Naive thymus-derived CD8-positive, alpha-beta T cell (primary cell): ENCODE data around the gene UNC93A. TPM values are rescaled to one million over a fixed set of nuclear protein-coding genes. Genes with fewer than 3 reads are reported as not detected.
"Not testable (repeated sequence)": the region's sequence is repeated elsewhere in the genome, so short reads cannot be mapped to it uniquely, and the experiment has no call there.

Experiments
- ATAC-seq, 2 donors: fragments of 150-1000 bp; cut with Tn5 transposase in 1 of 2; sonication (Bioruptor Pico), chemical (Tn5 transposase) in 1 of 2; 1 replicate in 1 of 2; 2 replicates in 1 of 2; pipeline ENCODE4 v1.10.0; 2021; ENCODE audit warnings: mild to moderate bottlenecking in 2 of 2, moderate library complexity in 2 of 2
- POLR2A ChIA-PET: fragments of 350-600 bp; sonication (Branson Sonifier 250); formaldehyde crosslinking; loops from one replicate; lab custom pipeline; 2021; ENCODE audit warnings: antibody characterized with exemption; lab: Charles Lee
- DNase-seq, 10 donors: peaks; one replicate each; pipeline versions ENCODE4 v3.0.0 to v3.0.0-alpha.2; 2020 to 2022
- H3K27ac Mint-ChIP-seq, 10 donors: one replicate each; pipeline ENCODE4 v1.8.0; 2020 to 2022; ENCODE audit warnings: mild to moderate bottlenecking in 10 of 10, mixed read lengths in 10 of 10, moderate library complexity in 4 of 10, inconsistent platforms in 1 of 10
- H3K27me3 Mint-ChIP-seq, 5 donors: one replicate each; pipeline ENCODE4 v1.8.0; 2021 to 2022; ENCODE audit warnings: mixed read lengths in 5 of 5
- H3K36me3 Mint-ChIP-seq, 3 donors: one replicate each; pipeline ENCODE4 v1.8.0; 2020 to 2022; ENCODE audit warnings: mixed read lengths in 3 of 3, mild to moderate bottlenecking in 2 of 3, inconsistent platforms in 1 of 3
- H3K4me1 Mint-ChIP-seq, 4 donors: one replicate each; pipeline ENCODE4 v1.8.0; 2021 to 2022; ENCODE audit warnings: mixed read lengths in 4 of 4
- H3K4me3 Mint-ChIP-seq, 10 donors: one replicate each; pipeline ENCODE4 v1.8.0; 2020 to 2022; ENCODE audit warnings: mild to moderate bottlenecking in 10 of 10, mixed read lengths in 10 of 10, moderate library complexity in 6 of 10, inconsistent platforms in 1 of 10
- H3K9me3 Mint-ChIP-seq, 9 donors: one replicate each; pipeline ENCODE4 v1.8.0; 2020 to 2022; ENCODE audit warnings: mixed read lengths in 9 of 9, mild to moderate bottlenecking in 3 of 9, inconsistent platforms in 1 of 9, moderate library complexity in 1 of 9
- polyA plus RNA-seq, 3 donors: library from polyadenylated mRNA; unstranded; fragments of 300-500 nt; fragmentation: Illumina TruSeq; gene quantifications; one replicate each; pipeline ENCODE4 v1.2.3, GENCODE V29; 2021
- total RNA-seq, 8 experiments: library from RNA in 2 of 8; stranded (reverse) in 2 of 8; gene quantifications; one replicate each; pipeline ENCODE4 v1.2.3 and lab custom pipeline; 2021 to 2026

Gene UNC93A
- total and polyA plus RNA-seq, 5 experiments from 2014 or later: not detected

DNA sequence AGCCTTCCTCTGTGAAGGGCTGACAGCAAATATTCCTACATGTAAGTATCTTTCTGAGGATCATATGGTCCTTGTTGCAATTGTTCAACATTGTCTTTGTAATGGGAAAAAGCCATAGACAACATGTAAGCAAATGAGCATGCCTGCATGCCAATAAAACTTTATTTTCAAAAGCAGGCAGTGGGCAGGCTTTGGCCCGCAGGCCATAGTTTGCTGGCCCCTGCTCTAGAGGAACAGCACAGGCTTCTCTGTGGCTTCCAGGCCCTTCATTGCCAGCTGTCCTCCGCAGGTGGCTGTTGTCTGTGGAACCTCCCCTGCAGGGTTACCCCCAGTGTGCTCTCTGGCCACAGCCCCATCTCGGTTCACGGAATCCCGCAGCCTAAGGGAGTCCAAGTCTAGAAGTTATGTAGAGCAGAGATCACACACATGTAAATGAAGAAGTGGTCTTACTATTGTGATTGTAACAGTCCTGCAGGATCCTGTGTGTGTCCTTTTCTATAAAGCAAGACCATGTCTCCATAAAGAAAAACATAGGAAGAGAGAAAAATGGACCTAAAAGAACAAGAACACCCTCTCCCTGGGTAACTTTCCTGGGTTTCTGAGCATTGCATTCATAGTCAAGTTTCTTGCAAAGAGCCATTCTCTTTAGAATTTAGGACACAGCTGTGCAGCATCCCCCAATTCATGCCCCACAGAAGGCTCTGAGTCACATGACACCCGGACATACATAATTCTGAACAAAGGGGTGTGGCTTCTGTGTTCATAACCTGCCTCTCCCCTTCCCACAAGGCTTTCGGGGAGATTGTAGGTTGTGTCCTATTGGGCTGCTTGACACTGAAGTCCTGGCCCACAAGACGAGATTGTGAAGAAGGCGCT lies 10.0 kb downstream of the UNC93A start:
- H3K9me3 Mint-ChIP-seq: peaks cover 0 to 2% (median 0%) of the 10 kb centered on the region in 9 donors
- ATAC-seq: no peak
- POLR2A ChIA-PET: no interaction called here

DNA sequence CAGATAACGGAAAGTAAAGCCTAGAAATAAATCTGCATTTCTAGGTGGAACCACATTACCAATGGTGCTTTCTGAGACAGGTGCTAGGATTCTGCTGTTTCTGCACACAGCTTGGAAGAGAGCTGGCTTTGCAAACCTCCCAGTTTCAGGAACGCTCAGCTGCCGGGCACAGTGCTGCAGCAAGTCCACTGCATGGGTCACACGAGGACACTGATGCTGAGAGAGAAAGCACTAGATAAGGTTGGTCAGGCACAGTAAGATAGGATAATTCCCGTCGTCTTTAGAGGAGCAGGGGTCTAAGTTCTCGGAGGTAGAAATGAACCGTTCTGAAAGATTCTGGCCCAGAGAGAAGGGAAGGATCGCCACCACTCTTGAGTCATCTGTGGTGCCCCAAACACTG lies 11.0 kb downstream of the UNC93A start:
- no peak for DNase-seq
- POLR2A ChIA-PET: no interaction called here
- H3K27me3 Mint-ChIP-seq: peaks cover 0 to 20% (median 6%) of the 10 kb centered on the region in 5 donors
- no peak for ATAC-seq
- no peak overlapping the region for H3K4me3 Mint-ChIP-seq
- peaks cover 0 to 2% (median 0%) of the 10 kb centered on the region in 9 donors for H3K9me3 Mint-ChIP-seq
- H3K36me3 Mint-ChIP-seq: no peaks in the 10 kb centered on the region
- no peaks in the 10 kb centered on the region for H3K4me1 Mint-ChIP-seq
- peak overlapping the region in 1 of 10 donors; percentile 68 for H3K27ac Mint-ChIP-seq

More for the DNA sequence above, 10.0 kb downstream of the UNC93A start:
- H3K27me3 Mint-ChIP-seq: peaks cover 2 to 20% (median 6%) of the 10 kb centered on the region in 5 donors
- no peaks in the 10 kb centered on the region for H3K4me1 Mint-ChIP-seq
- no peak for DNase-seq
- no peak overlapping the region for H3K4me3 Mint-ChIP-seq
- no peaks in the 10 kb centered on the region for H3K36me3 Mint-ChIP-seq
- H3K27ac Mint-ChIP-seq: no peak overlapping the region

DNA sequence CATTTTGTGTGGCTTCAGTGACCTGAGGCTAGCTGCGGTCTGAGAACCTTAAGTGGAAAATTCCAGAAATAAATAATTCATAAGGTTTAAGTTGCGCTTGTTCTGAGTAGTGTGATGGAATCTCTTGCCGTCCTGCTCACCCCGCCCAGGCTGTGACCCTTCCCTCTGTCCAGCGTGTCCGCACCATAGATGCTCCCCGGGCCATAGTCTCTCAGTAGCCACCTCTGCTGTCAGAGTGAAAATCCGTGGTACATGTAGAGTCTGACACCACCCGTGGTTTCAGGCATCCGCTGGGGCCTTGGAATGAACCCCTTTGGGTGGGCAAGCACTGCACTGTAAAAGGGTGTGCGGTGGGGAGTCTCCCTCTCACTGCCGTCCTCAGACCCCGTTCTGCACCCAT lies 11.7 kb downstream of the UNC93A start:
- H3K9me3 Mint-ChIP-seq: peaks cover 0 to 2% (median 0%) of the 10 kb centered on the region in 9 donors
- no peaks in the 10 kb centered on the region for H3K36me3 Mint-ChIP-seq
- DNase-seq (no peak), ATAC-seq (no peak)
- H3K4me1 Mint-ChIP-seq: no peaks in the 10 kb centered on the region
- POLR2A ChIA-PET: no interaction called here
- peaks cover 0 to 18% (median 4%) of the 10 kb centered on the region in 5 donors for H3K27me3 Mint-ChIP-seq
- no peak overlapping the region for H3K27ac Mint-ChIP-seq
- no peak overlapping the region for H3K4me3 Mint-ChIP-seq

DNA sequence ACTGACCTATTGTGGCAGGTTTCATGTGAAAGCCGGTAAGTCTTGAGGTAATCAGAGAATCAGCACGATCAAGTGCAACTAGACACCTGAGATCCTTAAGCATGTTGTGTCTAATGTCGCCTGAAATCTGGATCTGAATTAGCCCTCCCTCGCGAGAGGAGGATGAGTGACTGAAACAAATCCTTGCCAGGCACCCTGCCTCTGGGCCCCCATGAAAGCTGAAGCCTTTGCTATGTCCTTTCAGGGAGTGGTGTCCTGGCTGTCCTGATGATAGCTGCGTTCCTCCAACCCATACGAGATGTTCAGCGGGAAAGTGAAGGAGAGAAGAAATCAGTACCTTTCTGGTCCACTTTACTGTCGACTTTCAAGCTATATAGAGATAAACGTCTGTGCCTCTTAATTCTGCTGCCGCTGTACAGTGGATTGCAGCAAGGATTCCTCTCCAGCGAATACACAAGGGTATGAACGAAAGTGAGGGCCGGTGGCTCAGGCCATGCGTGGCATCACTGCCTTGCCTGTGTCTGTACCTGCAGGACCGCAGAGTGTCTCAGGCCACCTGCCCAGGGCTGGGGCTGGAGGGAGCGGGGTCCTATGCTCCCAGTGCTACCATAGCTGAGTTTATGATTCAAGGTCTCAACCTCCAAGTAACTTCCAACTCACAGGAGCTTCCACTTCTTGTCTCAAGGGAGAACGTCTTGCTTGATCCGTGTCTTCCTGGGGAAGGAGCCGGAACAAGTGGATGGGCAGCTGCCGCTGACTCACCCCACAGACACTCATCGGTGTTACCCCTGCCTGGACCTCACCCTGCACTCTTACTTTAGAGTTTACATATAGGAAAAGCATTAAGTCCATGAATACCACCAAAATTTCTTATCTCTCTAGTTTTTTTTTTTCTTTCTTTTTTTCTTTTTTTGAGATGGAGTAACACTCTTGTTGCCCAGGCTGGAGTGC lies 12.8 kb downstream of the UNC93A start:
- peaks cover 0 to 2% (median 0%) of the 10 kb centered on the region in 9 donors for H3K9me3 Mint-ChIP-seq
- peaks cover 0 to 15% (median 3%) of the 10 kb centered on the region in 5 donors for H3K27me3 Mint-ChIP-seq
- DNase-seq (no peak), ATAC-seq (no peak)
- POLR2A ChIA-PET: no interaction called here
- H3K4me1 Mint-ChIP-seq: no peaks in the 10 kb centered on the region
- no peaks in the 10 kb centered on the region for H3K36me3 Mint-ChIP-seq
- no peak overlapping the region for H3K4me3 Mint-ChIP-seq
- no peak overlapping the region for H3K27ac Mint-ChIP-seq

DNA sequence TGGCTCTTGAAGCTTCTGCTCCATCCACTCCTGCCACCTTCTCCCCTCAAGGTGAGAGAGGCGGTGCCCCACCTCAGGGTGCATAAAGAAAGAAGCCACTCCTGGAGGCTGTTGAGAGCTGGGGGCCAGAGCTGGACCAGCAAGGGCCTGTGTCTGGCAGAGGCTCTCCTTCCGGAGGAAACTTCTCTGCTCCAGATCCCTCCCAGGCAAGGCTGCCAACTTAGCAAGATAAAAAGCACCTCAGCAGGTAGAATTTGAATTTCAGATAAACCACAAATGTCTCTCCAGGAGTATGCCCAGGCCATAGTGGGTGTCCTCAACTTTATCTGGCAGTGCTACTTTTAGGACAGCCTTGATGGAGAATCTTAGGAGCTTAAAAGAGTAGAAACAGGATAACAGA lies 13.8 kb downstream of the UNC93A start:
- Mint-ChIP-seq H3K4me1 (no peaks in the 10 kb centered on the region), H3K9me3 (peaks cover 0 to 2% (median 0%) of the 10 kb centered on the region in 9 donors), H3K27ac (no peak overlapping the region), H3K36me3 (no peaks in the 10 kb centered on the region), H3K4me3 (no peak overlapping the region), H3K27me3 (peaks cover 0 to 13% (median 3%) of the 10 kb centered on the region in 5 donors)
- POLR2A ChIA-PET: no interaction called here
- ATAC-seq: no peak
- no peak for DNase-seq

DNA sequence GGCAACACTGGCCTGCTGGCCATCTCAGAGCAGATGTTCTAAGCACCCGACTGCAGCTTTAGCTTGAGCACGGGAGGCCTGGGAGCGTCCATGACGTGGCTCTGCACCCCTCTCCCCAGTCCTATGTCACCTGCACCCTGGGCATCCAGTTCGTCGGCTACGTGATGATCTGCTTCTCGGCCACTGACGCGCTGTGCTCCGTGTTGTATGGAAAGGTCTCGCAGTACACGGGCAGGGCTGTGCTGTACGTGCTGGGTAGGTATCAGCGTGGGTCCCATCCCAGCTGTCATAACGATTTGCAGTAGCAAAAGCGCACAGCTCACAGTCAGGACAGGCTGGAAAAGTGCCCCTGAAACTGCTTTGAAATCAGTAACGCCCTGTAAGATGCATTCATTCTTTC lies 14.7 kb downstream of the UNC93A start:
- Mint-ChIP-seq H3K4me1 (no peaks in the 10 kb centered on the region), H3K27me3 (peaks cover 0 to 9% (median 3%) of the 10 kb centered on the region in 5 donors), H3K27ac (peak overlapping the region in 1 of 10 donors; percentile 81), H3K9me3 (peaks cover 0 to 2% (median 0%) of the 10 kb centered on the region in 9 donors), H3K36me3 (no peaks in the 10 kb centered on the region), H3K4me3 (no peak overlapping the region)
- ATAC-seq: no peak
- no peak for DNase-seq
- POLR2A ChIA-PET: no interaction called here

DNA sequence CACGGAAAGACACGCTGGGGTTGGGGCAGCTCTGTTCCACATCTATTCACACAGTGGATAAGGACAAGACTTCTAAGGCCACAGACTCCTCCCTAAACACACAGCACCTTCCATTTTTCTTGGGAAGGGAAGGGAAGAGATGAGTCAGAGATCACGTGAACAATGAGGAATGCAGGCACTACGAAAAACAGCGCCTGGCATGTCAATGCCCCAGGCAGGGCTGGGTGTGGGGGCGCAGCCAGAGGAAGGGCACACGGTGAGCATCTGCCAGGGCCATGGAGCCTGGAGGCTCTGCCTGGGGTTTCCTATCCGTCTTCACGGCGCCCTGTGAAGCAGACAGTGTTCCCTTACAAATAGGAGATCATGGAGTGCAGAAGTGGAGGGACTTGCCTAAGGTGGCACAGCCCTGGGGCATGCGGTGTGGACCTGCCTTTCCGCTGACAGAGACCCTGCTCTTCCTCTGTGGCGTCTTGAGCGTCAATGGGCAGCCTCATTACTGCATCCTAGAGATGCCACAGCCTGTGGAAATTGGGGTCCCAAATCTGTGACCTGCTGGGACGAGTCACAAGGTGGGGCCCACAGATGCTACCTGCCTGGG lies 15.4 kb downstream of the UNC93A start:
- Mint-ChIP-seq H3K27me3 (peaks cover 0 to 9% (median 3%) of the 10 kb centered on the region in 5 donors), H3K36me3 (no peaks in the 10 kb centered on the region), H3K27ac (no peak overlapping the region), H3K9me3 (peaks cover 0 to 2% (median 0%) of the 10 kb centered on the region in 9 donors), H3K4me3 (no peak overlapping the region), H3K4me1 (no peaks in the 10 kb centered on the region)
- POLR2A ChIA-PET: no interaction called here
- DNase-seq (no peak), ATAC-seq (no peak)

DNA sequence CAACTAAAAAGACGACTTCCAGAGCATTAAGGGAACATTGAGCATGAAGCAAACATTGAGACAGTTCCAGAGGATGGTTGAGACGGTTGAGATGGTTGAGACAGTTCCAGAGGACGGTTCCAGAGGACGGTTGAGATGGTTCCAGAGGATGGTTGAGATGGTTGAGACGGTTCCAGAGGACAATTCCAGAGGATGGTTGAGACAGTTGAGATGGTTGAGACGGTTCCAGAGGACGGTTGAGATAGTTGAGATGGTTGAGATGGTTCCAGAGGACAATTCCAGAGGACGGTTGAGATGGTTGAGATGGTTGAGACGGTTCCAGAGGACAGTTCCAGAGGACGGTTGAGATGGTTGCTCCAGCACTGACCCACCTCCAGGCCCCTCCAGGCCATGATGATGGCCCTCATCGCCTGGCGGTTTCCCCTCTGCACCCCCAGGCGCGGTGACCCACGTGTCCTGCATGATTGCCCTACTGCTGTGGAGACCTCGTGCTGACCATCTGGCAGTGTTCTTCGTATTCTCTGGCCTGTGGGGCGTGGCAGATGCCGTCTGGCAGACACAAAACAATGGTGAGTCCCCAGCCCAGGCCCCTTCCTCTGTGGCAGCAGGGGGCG lies 16.3 kb downstream of the UNC93A start:
- Mint-ChIP-seq H3K27me3 (peaks cover 0 to 11% (median 2%) of the 10 kb centered on the region in 5 donors), H3K9me3 (peaks cover 0 to 2% (median 0%) of the 10 kb centered on the region in 9 donors), H3K4me3 (no peak overlapping the region), H3K4me1 (no peaks in the 10 kb centered on the region), H3K36me3 (no peaks in the 10 kb centered on the region), H3K27ac (no peak overlapping the region)
- POLR2A ChIA-PET: no interaction called here
- DNase-seq (no peak), ATAC-seq (no peak)

DNA sequence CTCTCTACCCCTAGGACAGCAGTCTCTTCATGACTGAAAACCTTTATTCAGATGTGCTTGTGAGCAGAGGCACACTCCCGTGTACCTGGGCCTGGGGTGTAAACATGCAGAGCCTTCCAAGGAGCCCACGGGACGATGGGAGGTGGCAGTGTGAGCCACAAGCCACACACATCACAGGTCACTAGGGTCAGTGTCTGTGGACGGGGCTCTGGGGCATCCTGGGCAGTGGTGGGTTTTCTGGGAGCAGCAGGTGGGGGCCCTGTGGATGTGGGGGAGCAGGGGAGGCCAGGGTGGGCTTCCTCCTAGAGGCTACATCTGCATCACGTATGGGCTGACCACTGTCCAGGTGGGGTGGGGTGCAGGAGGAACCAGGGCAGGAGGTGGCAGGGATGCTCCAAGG lies 17.1 kb downstream of the UNC93A start:
- Mint-ChIP-seq H3K9me3 (peaks cover 0 to 2% (median 0%) of the 10 kb centered on the region in 9 donors), H3K4me3 (no peak overlapping the region), H3K27ac (no peak overlapping the region), H3K27me3 (peaks cover 0 to 16% (median 3%) of the 10 kb centered on the region in 5 donors), H3K36me3 (no peaks in the 10 kb centered on the region), H3K4me1 (no peaks in the 10 kb centered on the region)
- no peak for ATAC-seq
- POLR2A ChIA-PET: no interaction called here
- no peak for DNase-seq

DNA sequence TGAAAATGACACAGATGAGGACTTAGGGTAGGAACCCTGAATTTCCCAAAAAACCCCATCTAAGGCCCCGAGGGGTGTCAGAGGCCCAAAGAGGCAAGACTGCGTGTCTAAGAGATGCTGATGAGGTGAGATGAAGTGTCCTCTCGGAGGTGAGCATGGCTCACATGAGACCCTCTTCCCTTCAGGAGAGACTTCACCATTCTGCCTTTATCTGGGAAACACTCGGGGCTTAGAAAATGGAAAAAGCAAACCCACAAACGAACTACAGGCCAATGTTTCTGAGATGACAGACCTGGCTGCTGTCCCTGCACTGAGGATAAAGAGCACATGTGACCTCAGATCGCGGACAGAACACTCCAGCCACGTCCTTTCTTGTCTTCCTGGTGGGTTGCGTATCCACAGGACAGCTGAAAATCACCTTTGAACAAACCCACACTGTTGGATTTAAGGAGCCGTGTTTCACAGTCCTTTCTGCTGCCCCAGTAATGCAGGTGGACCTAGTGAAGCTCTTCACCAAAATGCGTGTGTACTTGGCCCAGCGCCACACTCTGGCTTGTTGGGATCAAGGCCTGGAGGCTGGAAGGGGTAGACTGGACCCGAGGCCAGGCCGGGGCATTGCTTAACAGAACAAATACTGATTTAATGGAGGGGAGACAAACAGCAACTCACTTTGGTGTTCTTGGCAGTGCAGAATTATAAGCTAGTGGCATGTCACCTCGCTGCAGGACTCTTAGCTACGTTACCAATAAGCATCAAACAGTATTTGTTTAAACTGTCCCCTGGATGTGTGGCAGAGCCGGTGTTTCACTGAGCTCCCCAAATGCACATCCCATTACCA lies 18.5 kb downstream of the UNC93A start:
- POLR2A ChIA-PET, H3K36me3 Mint-ChIP-seq, H3K4me1 Mint-ChIP-seq, ATAC-seq, DNase-seq, H3K4me3 Mint-ChIP-seq, H3K9me3 Mint-ChIP-seq: not testable (repeated sequence)
- Mint-ChIP-seq H3K27me3 (peaks cover 0 to 16% (median 3%) of the 10 kb centered on the region in 5 donors), H3K27ac (peak overlapping the region in 1 of 10 donors; percentile 43)

DNA sequence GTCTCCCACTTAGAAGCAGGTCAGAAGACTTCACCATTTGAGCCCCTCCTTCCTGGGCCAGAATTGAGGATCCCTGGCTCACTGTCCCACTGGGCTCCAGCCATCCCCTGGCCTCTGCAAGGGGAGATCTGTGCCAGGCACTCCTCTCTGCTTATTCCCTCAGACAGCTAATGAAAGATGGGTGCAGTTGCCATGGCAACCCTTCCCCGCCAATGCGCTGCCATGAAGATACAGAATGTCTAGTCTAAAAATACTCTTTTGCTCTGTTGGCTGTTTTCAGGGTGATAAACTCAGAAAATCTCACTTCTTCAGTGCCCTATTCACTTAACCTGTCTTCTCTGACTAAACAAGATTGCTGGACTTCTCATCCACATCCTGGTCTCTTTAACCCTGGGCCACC lies 20.2 kb downstream of the UNC93A start:
- POLR2A ChIA-PET: no interaction called here

More for the DNA sequence above, 20.2 kb downstream of the UNC93A start:
- no peak for ATAC-seq
- Mint-ChIP-seq H3K4me3 (no peak overlapping the region), H3K27me3 (peaks cover 0 to 12% (median 3%) of the 10 kb centered on the region in 5 donors), H3K27ac (no peak overlapping the region), H3K9me3 (no peaks in the 10 kb centered on the region), H3K4me1 (no peaks in the 10 kb centered on the region), H3K36me3 (no peaks in the 10 kb centered on the region)
- no peak for DNase-seq
